ENCODE results near the gene SDC4.

Gene SDC4

GRCh38 chr20:45299786-45300185 is 48.4 kb downstream of the SDC4 start:
- no peak for TF ChIP-seq CTCF (IDR thresholded peaks at IDR 0.05; ENCODE audit: low read depth, low read length, missing control alignments)
- no peak for DNase-seq (ENCODE audit: extremely low read depth, low read depth)
- H3K4me3 ChIP-seq (replicated peaks; ENCODE audit: low read depth, low read length), result no peak overlapping the region

DNA sequence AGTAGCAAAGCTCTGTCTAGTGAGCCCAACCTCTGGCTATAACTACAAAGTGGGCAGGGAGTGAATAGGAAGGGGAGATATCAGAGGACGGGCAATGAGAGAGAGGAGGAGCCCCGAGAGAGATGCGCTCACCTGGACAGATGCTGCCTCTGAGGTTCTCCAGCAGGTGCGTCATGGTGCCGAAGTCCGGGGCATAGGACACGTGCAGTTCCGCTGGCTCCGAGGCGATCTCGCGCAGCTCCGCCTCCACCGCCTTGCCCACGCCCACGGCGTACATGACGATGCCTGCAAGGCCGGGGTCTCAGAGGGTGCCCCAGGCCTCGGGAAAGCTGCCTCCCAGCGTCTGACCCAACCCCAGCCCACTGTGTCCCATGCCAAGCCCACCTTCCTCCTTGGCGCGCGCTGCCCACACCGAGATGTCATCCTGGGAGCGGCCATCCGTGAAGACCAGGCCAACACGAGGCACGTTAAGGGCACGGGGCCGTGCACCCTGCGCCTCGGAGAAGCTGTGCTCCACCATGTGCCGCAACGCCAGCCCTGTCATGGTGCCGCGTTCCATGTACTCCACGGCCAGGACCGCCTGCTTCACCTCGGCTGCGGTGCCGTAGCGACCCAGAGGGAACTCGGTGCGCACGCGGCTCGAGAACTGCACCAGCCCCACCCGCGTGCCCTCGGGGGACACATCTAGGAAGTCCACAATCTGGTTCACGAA is 50.3 kb downstream of the SDC4 start:
- TF ChIP-seq CTCF (IDR thresholded peaks at IDR 0.05; ENCODE audit: low read depth, low read length, missing control alignments), result no peak
- DNase-seq (ENCODE audit: extremely low read depth, low read depth), result no peak
- H3K4me3 ChIP-seq (replicated peaks; ENCODE audit: low read depth, low read length), result no peak overlapping the region

GRCh38 chr20:45294659-45295058 is 53.6 kb downstream of the SDC4 start:
- no peak overlapping the region for H3K4me3 ChIP-seq (replicated peaks; ENCODE audit: low read depth, low read length)
- DNase-seq (ENCODE audit: extremely low read depth, low read depth), result no peak
- TF ChIP-seq CTCF (IDR thresholded peaks at IDR 0.05; ENCODE audit: low read depth, low read length, missing control alignments), result no peak

DNA sequence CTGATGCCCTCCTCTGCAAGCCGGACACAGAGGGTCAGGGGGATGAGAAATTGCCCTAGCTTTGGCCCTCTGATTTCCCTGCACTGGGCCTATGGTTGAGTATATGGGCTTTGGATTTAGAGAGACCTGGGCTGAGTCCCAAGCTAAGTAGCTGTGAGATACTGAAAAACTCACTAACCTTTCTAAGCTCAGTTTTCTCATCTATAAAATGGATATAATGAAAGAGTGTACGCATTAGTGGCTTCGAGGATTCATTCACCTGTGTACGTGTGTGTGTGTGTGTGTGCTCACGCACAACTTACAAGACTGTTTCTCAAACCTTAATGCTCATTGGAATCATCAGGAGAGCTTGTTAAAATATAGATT is 54.2 kb downstream of the SDC4 start:
- no peak for DNase-seq (ENCODE audit: extremely low read depth, low read depth)
- no peak for TF ChIP-seq CTCF (IDR thresholded peaks at IDR 0.05; ENCODE audit: low read depth, low read length, missing control alignments)
- peak overlapping the region; percentile 49; the same call in 1 of the 2 replicates for H3K4me3 ChIP-seq (replicated peaks; ENCODE audit: low read depth, low read length)

GRCh38 chr20:45293041-45294002 is 54.9 kb downstream of the SDC4 start:
- peak; percentile 93 for TF ChIP-seq CTCF (IDR thresholded peaks at IDR 0.05; ENCODE audit: low read depth, low read length, missing control alignments)
- DNase-seq (ENCODE audit: extremely low read depth, low read depth), result no peak
- H3K4me3 ChIP-seq (replicated peaks; ENCODE audit: low read depth, low read length), result peak overlapping the region; percentile 49

GRCh38 chr20:45292343-45292742 is 55.9 kb downstream of the SDC4 start:
- H3K4me3 ChIP-seq (replicated peaks; ENCODE audit: low read depth, low read length), result no peak overlapping the region

More at GRCh38 chr20:45292343-45292742, 55.9 kb downstream of the SDC4 start:
- DNase-seq (ENCODE audit: extremely low read depth, low read depth), result no peak
- TF ChIP-seq CTCF (IDR thresholded peaks at IDR 0.05; ENCODE audit: low read depth, low read length, missing control alignments), result no peak

Measured in HFF-Myc (cell line).